Breast epithelium (tissue), 3 donors: ENCODE measurements around the gene MVB12B.

Source experiments
- CTCF ChIP-seq, 3 donors: fragments of 450-650 bp; IDR thresholded peaks; one replicate each; pipeline ENCODE4 v1.5.1; 2016 to 2017; ENCODE audit warnings: antibody characterized with exemption in 3 of 3, mild to moderate bottlenecking in 3 of 3, moderate library complexity in 3 of 3
- POLR2AphosphoS5 ChIP-seq, 3 donors: sonication (generic); formaldehyde crosslinking; IDR thresholded peaks; one replicate each; pipeline ENCODE4 v1.6.1; 2017; ENCODE audit warnings: antibody characterized with exemption in 3 of 3

GRCh38 chr9:126354887-126355770 lies 28.5 kb downstream of the MVB12B start:
- TF ChIP-seq POLR2AphosphoS5 (IDR thresholded peaks at IDR 0.05) (no peak), CTCF (IDR thresholded peaks at IDR 0.05) (no peak)
